ENCODE measurements around the gene CNOT6.

DNA sequence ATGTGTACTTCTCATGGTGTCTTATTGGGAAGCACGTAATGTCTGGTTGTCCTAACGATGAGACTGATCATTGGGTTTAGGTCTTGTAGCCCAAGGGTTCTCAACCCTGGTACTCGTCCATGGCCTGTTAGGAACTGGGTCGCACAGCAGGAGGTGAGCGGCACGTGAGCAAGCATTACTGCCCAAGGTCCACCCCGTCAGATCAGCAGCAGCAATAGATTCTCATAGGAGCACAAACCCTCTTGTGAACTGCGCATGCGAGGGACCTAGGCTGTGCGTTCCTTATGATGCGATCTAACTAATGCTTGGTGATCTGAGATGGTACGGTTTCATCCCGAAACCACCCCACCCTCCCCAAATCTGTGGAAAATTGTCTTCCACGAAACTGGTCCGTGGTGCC lies 33.5 kb downstream of the CNOT6 start:
- TF ChIP-seq, protein P1, sequence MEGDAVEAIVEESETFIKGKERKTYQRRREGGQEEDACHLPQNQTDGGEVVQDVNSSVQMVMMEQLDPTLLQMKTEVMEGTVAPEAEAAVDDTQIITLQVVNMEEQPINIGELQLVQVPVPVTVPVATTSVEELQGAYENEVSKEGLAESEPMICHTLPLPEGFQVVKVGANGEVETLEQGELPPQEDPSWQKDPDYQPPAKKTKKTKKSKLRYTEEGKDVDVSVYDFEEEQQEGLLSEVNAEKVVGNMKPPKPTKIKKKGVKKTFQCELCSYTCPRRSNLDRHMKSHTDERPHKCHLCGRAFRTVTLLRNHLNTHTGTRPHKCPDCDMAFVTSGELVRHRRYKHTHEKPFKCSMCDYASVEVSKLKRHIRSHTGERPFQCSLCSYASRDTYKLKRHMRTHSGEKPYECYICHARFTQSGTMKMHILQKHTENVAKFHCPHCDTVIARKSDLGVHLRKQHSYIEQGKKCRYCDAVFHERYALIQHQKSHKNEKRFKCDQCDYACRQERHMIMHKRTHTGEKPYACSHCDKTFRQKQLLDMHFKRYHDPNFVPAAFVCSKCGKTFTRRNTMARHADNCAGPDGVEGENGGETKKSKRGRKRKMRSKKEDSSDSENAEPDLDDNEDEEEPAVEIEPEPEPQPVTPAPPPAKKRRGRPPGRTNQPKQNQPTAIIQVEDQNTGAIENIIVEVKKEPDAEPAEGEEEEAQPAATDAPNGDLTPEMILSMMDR (conservative IDR thresholded peaks at IDR 0.05), result no peak
- TF ChIP-seq ZFX (IDR thresholded peaks at IDR 0.05), result no peak
